ENCODE measurements around the gene FILIP1L. TPM values are rescaled to one million over a fixed set of nuclear protein-coding genes. Genes with fewer than 3 reads are reported as not detected.

The FILIP1L gene
- total RNA-seq, 2 experiments from 2014 or later = 0.10 to 0.17 TPM

GRCh38 chr3:100006570-100007271, 107.6 kb downstream of the FILIP1L start:
- H3K27ac Mint-ChIP-seq = no peak overlapping the region
- no peak overlapping the region for H3K4me3 Mint-ChIP-seq
- H3K4me1 Mint-ChIP-seq (ENCODE audit: low read depth) = peaks cover 4% of the 10 kb centered on the region
- intact Hi-C loops (cut with micrococcal nuclease) = no loop called here
- ChIA-PET POLR2A (no interaction called here), CTCF (interaction anchor here (0.6 kb wide), 1 partner anchor 202 kb away, joined by 3 read pairs; no protein-coding TSS in a partner anchor)
- H3K27me3 Mint-ChIP-seq = no peaks in the 10 kb centered on the region
- no peak for DNase-seq
- no peaks in the 10 kb centered on the region for H3K9me3 Mint-ChIP-seq
- peaks cover 7% of the 10 kb centered on the region for H3K36me3 Mint-ChIP-seq

- ChIA-PET CTCF (no interaction called here), POLR2A (no interaction called here)
- Mint-ChIP-seq H3K9me3 (no peaks in the 10 kb centered on the region), H3K4me3 (no peak overlapping the region), H3K27ac (no peak overlapping the region), H3K4me1 (ENCODE audit: low read depth) (peaks cover 4% of the 10 kb centered on the region), H3K36me3 (peaks cover under 1% of the 10 kb centered on the region), H3K27me3 (no peaks in the 10 kb centered on the region)
- no peak for DNase-seq
- intact Hi-C loops (cut with micrococcal nuclease) = no loop called here
Measured at GRCh38 chr3:100005665-100006393, 108.5 kb downstream of the FILIP1L start.

- Mint-ChIP-seq H3K27ac (no peak overlapping the region), H3K27me3 (no peaks in the 10 kb centered on the region), H3K36me3 (no peaks in the 10 kb centered on the region), H3K4me3 (no peak overlapping the region), H3K4me1 (ENCODE audit: low read depth) (peaks cover 4% of the 10 kb centered on the region), H3K9me3 (no peaks in the 10 kb centered on the region)
- DNase-seq = no peak
- intact Hi-C loops (cut with micrococcal nuclease) = no loop called here
- POLR2A ChIA-PET = no interaction called here
- CTCF ChIA-PET = no interaction called here
Measured at GRCh38 chr3:100004931-100005330, 109.4 kb downstream of the FILIP1L start.

- Mint-ChIP-seq H3K36me3 (peaks cover 1% of the 10 kb centered on the region), H3K9me3 (peaks cover under 1% of the 10 kb centered on the region), H3K4me3 (no peak overlapping the region), H3K4me1 (ENCODE audit: low read depth) (peaks cover 4% of the 10 kb centered on the region), H3K27ac (no peak overlapping the region), H3K27me3 (no peaks in the 10 kb centered on the region)
- ChIA-PET POLR2A (no interaction called here), CTCF (no interaction called here)
- DNase-seq = no peak
- intact Hi-C loops (cut with micrococcal nuclease) = no loop called here
Measured at GRCh38 chr3:100003609-100004503, 110.4 kb downstream of the FILIP1L start.

- no peaks in the 10 kb centered on the region for H3K27me3 Mint-ChIP-seq
- peaks cover 2% of the 10 kb centered on the region for H3K9me3 Mint-ChIP-seq
- H3K4me3 Mint-ChIP-seq = no peak overlapping the region
- POLR2A ChIA-PET = no interaction called here
- H3K36me3 Mint-ChIP-seq = peaks cover 3% of the 10 kb centered on the region
- DNase-seq = no peak
- H3K4me1 Mint-ChIP-seq (ENCODE audit: low read depth) = peaks cover 4% of the 10 kb centered on the region
- no peak overlapping the region for H3K27ac Mint-ChIP-seq
- CTCF ChIA-PET = no interaction called here
- intact Hi-C loops (cut with micrococcal nuclease) = no loop called here
Measured at GRCh38 chr3:100002599-100003350, 111.5 kb downstream of the FILIP1L start.

- Mint-ChIP-seq H3K4me1 (ENCODE audit: low read depth) (peaks cover 4% of the 10 kb centered on the region), H3K27ac (no peak overlapping the region), H3K36me3 (peaks cover 3% of the 10 kb centered on the region), H3K9me3 (peaks cover 2% of the 10 kb centered on the region), H3K27me3 (no peaks in the 10 kb centered on the region), H3K4me3 (no peak overlapping the region)
- POLR2A ChIA-PET = no interaction called here
- no peak for DNase-seq
- CTCF ChIA-PET = no interaction called here
- intact Hi-C loops (cut with micrococcal nuclease) = no loop called here
Measured at GRCh38 chr3:100001526-100002270, 112.6 kb downstream of the FILIP1L start.

- Mint-ChIP-seq H3K9me3 (peaks cover 6% of the 10 kb centered on the region), H3K4me1 (ENCODE audit: low read depth) (peaks cover 4% of the 10 kb centered on the region), H3K27ac (no peak overlapping the region), H3K4me3 (no peak overlapping the region), H3K36me3 (peaks cover 7% of the 10 kb centered on the region), H3K27me3 (no peaks in the 10 kb centered on the region)
- no peak for DNase-seq
- ChIA-PET POLR2A (no interaction called here), CTCF (no interaction called here)
- intact Hi-C loops (cut with micrococcal nuclease) = no loop called here
Measured at GRCh38 chr3:100001083-100001482, 113.2 kb downstream of the FILIP1L start.

- H3K4me1 Mint-ChIP-seq (ENCODE audit: low read depth) = peaks cover 4% of the 10 kb centered on the region
- no peak overlapping the region for H3K4me3 Mint-ChIP-seq
- H3K9me3 Mint-ChIP-seq = peaks cover 17% of the 10 kb centered on the region
- no peak for DNase-seq
- CTCF ChIA-PET = no interaction called here
- POLR2A ChIA-PET = no interaction called here
- H3K36me3 Mint-ChIP-seq = peaks cover 19% of the 10 kb centered on the region
- H3K27ac Mint-ChIP-seq = no peak overlapping the region
- intact Hi-C loops (cut with micrococcal nuclease) = no loop called here
- no peaks in the 10 kb centered on the region for H3K27me3 Mint-ChIP-seq
Measured at GRCh38 chr3:99999536-99999935, 114.8 kb downstream of the FILIP1L start.

GRCh38 chr3:99997293-99997692, 117.0 kb downstream of the FILIP1L start:
- H3K9me3 Mint-ChIP-seq = peaks cover 38% of the 10 kb centered on the region
- ChIA-PET CTCF (no interaction called here), POLR2A (no interaction called here)
- H3K27me3 Mint-ChIP-seq = no peaks in the 10 kb centered on the region
- DNase-seq = no peak
- no peak overlapping the region for H3K27ac Mint-ChIP-seq
- H3K4me3 Mint-ChIP-seq = no peak overlapping the region
- intact Hi-C loops (cut with micrococcal nuclease) = no loop called here
- no peaks in the 10 kb centered on the region for H3K4me1 Mint-ChIP-seq (ENCODE audit: low read depth)
- peaks cover 39% of the 10 kb centered on the region for H3K36me3 Mint-ChIP-seq

GRCh38 chr3:99990179-99990578, 124.1 kb downstream of the FILIP1L start:
- POLR2A ChIA-PET = no interaction called here
- CTCF ChIA-PET = no interaction called here
- no peak for DNase-seq
- Mint-ChIP-seq H3K27ac (no peak overlapping the region), H3K4me1 (ENCODE audit: low read depth) (no peaks in the 10 kb centered on the region), H3K27me3 (no peaks in the 10 kb centered on the region), H3K9me3 (peaks cover 29% of the 10 kb centered on the region), H3K36me3 (peaks cover 25% of the 10 kb centered on the region), H3K4me3 (no peak overlapping the region)
- intact Hi-C loops (cut with micrococcal nuclease) = no loop called here

GRCh38 chr3:99984668-99985067, 129.6 kb downstream of the FILIP1L start:
- Mint-ChIP-seq H3K27me3 (no peaks in the 10 kb centered on the region), H3K9me3 (no peaks in the 10 kb centered on the region), H3K4me3 (no peak overlapping the region), H3K36me3 (peaks cover 2% of the 10 kb centered on the region), H3K27ac (no peak overlapping the region), H3K4me1 (ENCODE audit: low read depth) (no peaks in the 10 kb centered on the region)
- DNase-seq = no peak
- intact Hi-C loops (cut with micrococcal nuclease) = no loop called here
- ChIA-PET POLR2A (no interaction called here), CTCF (interaction anchor here (0.7 kb wide), 1 partner anchor 54 kb away, joined by 5 read pairs; no protein-coding TSS in a partner anchor)

Data from activated CD4-positive, alpha-beta memory T cell treated with anti-CD3 and anti-CD28 coated beads for 36 hours (primary cell).